ENCODE data around the gene ECE2.
"Not testable (repeated sequence)": the region's sequence is repeated elsewhere in the genome, so short reads cannot be mapped to it uniquely, and the experiment has no call there.

The ECE2 gene

GRCh38 chr3:184261270-184261853, 14.5 kb upstream of the ECE2 start, which contains the start of gene CAMK2N2:
Gene CAMK2N2 (minus strand): TSS chr3:184261553. CDS start chr3:184261285, 268 bp downstream.
- peak; percentile 63 for DNase-seq
- in situ Hi-C loops (cut with MboI; ENCODE audit: low pct_unique_long_range_greater_than_20kb, low sequenced_read_pairs): no loop called here

GRCh38 chr3:184261854-184262763, 13.7 kb upstream of the ECE2 start:
- in situ Hi-C loops (cut with MboI; ENCODE audit: low pct_unique_long_range_greater_than_20kb, low sequenced_read_pairs): no loop called here
- peak; percentile 61 for DNase-seq

GRCh38 chr3:184262764-184263179, 13.1 kb upstream of the ECE2 start:
- in situ Hi-C loops (cut with MboI; ENCODE audit: low pct_unique_long_range_greater_than_20kb, low sequenced_read_pairs): no loop called here
- peak; percentile 18 for DNase-seq

- in situ Hi-C loops (cut with MboI; ENCODE audit: low pct_unique_long_range_greater_than_20kb, low sequenced_read_pairs); DNase-seq: not testable (repeated sequence)
These were observed 8.6 kb upstream of the ECE2 start for GRCh38 chr3:184267249-184267648.

GRCh38 chr3:184272269-184272668, 3.6 kb upstream of the ECE2 start:
- no peak for DNase-seq
- in situ Hi-C loops (cut with MboI; ENCODE audit: low pct_unique_long_range_greater_than_20kb, low sequenced_read_pairs): no loop called here

- DNase-seq: no peak
- in situ Hi-C loops (cut with MboI; ENCODE audit: low pct_unique_long_range_greater_than_20kb, low sequenced_read_pairs): loop anchor here (25.0 kb wide), 1 partner anchor 388 kb away; the partner anchor contains the start of gene PARL
These were observed 481 bp upstream of the ECE2 start for GRCh38 chr3:184275381-184275701.

- in situ Hi-C loops (cut with MboI; ENCODE audit: low pct_unique_long_range_greater_than_20kb, low sequenced_read_pairs): loop anchor here (25.0 kb wide), 1 partner anchor 390 kb away; the partner anchor contains the start of gene PARL
- DNase-seq: no peak
These were observed 1.5 kb downstream of the ECE2 start for GRCh38 chr3:184277366-184277765.

- in situ Hi-C loops (cut with MboI; ENCODE audit: low pct_unique_long_range_greater_than_20kb, low sequenced_read_pairs): loop anchor here (25.0 kb wide), 1 partner anchor 396 kb away; the partner anchor contains the start of gene PARL
- no peak for DNase-seq
These were observed 7.1 kb downstream of the ECE2 start for GRCh38 chr3:184282941-184283340.

- DNase-seq: no peak
- in situ Hi-C loops (cut with MboI; ENCODE audit: low pct_unique_long_range_greater_than_20kb, low sequenced_read_pairs): loop anchor here (25.0 kb wide), 1 partner anchor 396 kb away; the partner anchor contains the start of gene PARL
These were observed 7.9 kb downstream of the ECE2 start for GRCh38 chr3:184283681-184284080.

GRCh38 chr3:184284696-184285095, 8.9 kb downstream of the ECE2 start:
- DNase-seq: peak; percentile 75
- in situ Hi-C loops (cut with MboI; ENCODE audit: low pct_unique_long_range_greater_than_20kb, low sequenced_read_pairs): loop anchor here (25.0 kb wide), 1 partner anchor 397 kb away; the partner anchor contains the start of gene PARL

GRCh38 chr3:184289426-184289938, 13.7 kb downstream of the ECE2 start:
- in situ Hi-C loops (cut with MboI; ENCODE audit: low pct_unique_long_range_greater_than_20kb, low sequenced_read_pairs): loop anchor here (25.0 kb wide), 1 partner anchor 402 kb away; the partner anchor contains the start of gene PARL
- peak; percentile 83 for DNase-seq

GRCh38 chr3:184290331-184290730, 14.5 kb downstream of the ECE2 start:
- DNase-seq: no peak

GRCh38 chr3:184291044-184291737, 15.4 kb downstream of the ECE2 start:
- no peak for DNase-seq
- in situ Hi-C loops (cut with MboI; ENCODE audit: low pct_unique_long_range_greater_than_20kb, low sequenced_read_pairs): loop anchor here (25.0 kb wide), 1 partner anchor 404 kb away; the partner anchor contains the start of gene PARL

More at GRCh38 chr3:184290331-184290730, 14.5 kb downstream of the ECE2 start:
- in situ Hi-C loops (cut with MboI; ENCODE audit: low pct_unique_long_range_greater_than_20kb, low sequenced_read_pairs): loop anchor here (25.0 kb wide), 1 partner anchor 403 kb away; the partner anchor contains the start of gene PARL

- in situ Hi-C loops (cut with MboI; ENCODE audit: low pct_unique_long_range_greater_than_20kb, low sequenced_read_pairs): loop anchor here (25.0 kb wide), 1 partner anchor 405 kb away; the partner anchor contains the start of gene PARL
- DNase-seq: no peak
These were observed 16.1 kb downstream of the ECE2 start for GRCh38 chr3:184291738-184292445.

GRCh38 chr3:184295771-184296170, 19.9 kb downstream of the ECE2 start:
- in situ Hi-C loops (cut with MboI; ENCODE audit: low pct_unique_long_range_greater_than_20kb, low sequenced_read_pairs): loop anchor here (25.0 kb wide), 1 partner anchor 408 kb away; the partner anchor contains the start of gene PARL
- no peak for DNase-seq

GRCh38 chr3:184296616-184297015, 20.8 kb downstream of the ECE2 start:
- in situ Hi-C loops (cut with MboI; ENCODE audit: low pct_unique_long_range_greater_than_20kb, low sequenced_read_pairs): loop anchor here (25.0 kb wide), 1 partner anchor 409 kb away; the partner anchor contains the start of gene PARL

GRCh38 chr3:184298759-184299487, 23.1 kb downstream of the ECE2 start, which contains the start of gene PSMD2:
Gene PSMD2 (plus strand): TSS chr3:184299241. CDS start chr3:184299267, 26 bp downstream.
- peak; percentile 92 for DNase-seq
- in situ Hi-C loops (cut with MboI; ENCODE audit: low pct_unique_long_range_greater_than_20kb, low sequenced_read_pairs): loop anchor here (25.0 kb wide), 1 partner anchor 412 kb away; the partner anchor contains the start of gene PARL

More at GRCh38 chr3:184296616-184297015, 20.8 kb downstream of the ECE2 start:
- no peak for DNase-seq

All from KBM-7 (cell line).